HepG2 (cell line): Measurements from ENCODE around the gene RANBP17. TPM values are rescaled to one million over a fixed set of nuclear protein-coding genes. Genes with fewer than 3 reads are reported as not detected.
A peak's percentile ranks its signal among the peaks of the same experiment; 100 is the strongest.

ENCODE experiments used
- ATAC-seq: fragments of 200-7000 bp; cut with Tn5 transposase; 3 replicates; pipeline ENCODE4 v1.9.1; 2020; ENCODE audit warnings: mild to moderate bottlenecking, moderate library complexity
- BruUV-seq: library from RNA; stranded (reverse); fragments of 400-500 nt; replicated peaks from 2 replicates; lab custom pipeline; 2021; lab: Mats Ljungman, UMichigan
- CTCF ChIA-PET: fragments of 300-600 bp; formaldehyde crosslinking; extraction: SDS; loops from one replicate; lab custom pipeline; 2021; ENCODE audit warnings: low total read pairs, inconsistent platforms, low intra/inter-chr PET ratio; lab: Yijun Ruan, JAX
- POLR2A ChIA-PET: fragments of 350-600 bp; sonication (Branson Sonifier 250); formaldehyde crosslinking; loops from one replicate; lab custom pipeline; 2020; ENCODE audit warnings: antibody characterized with exemption, inconsistent platforms; lab: Yijun Ruan, JAX
- DNase-seq: peaks from one replicate; pipeline ENCODE4 v3.0.0-alpha.2; 2015; ENCODE audit warnings: low spot score
- FAIRE-seq: peaks from 3 replicates; lab custom pipeline; 2011; peaks lifted over from hg19 to GRCh38; lab: Jason Lieb, UNC
- H2AFZ ChIP-seq: one replicate; pipeline ENCODE4 v1.6.1; 2011; ENCODE audit warnings: low read length, inconsistent platforms
- H3K27ac ChIP-seq: fragments of 300-600 bp; 3 replicates; pipeline ENCODE4 v1.8.0; 2011; ENCODE audit warnings: mixed run types, mild to moderate bottlenecking, mixed read lengths, low read length, inconsistent platforms; ENCODE audit not compliant: insufficient read depth; ENCODE audit errors: extremely low read length
- H3K27me3 ChIP-seq, 2 experiments: fragments of 200-600 bp in 1 of 2; 2 replicates in 1 of 2; 3 replicates in 1 of 2; pipeline versions ENCODE4 v1.6.0 to v1.8.0; 2011; ENCODE audit warnings: low read length in 2 of 2, mild to moderate bottlenecking in 2 of 2, moderate library complexity in 2 of 2, inconsistent platforms in 1 of 2; ENCODE audit not compliant: insufficient read depth in 2 of 2, control insufficient read depth in 1 of 2
- H3K36me3 ChIP-seq, 2 experiments: fragments of 200-600 bp in 1 of 2; replicated peaks in 1 of 2; 2 replicates in 1 of 2; 3 replicates in 1 of 2; pipeline versions ENCODE4 v1.5.1 to v1.8.0; 2011; ENCODE audit warnings: low read length in 2 of 2, inconsistent platforms in 1 of 2; ENCODE audit not compliant: insufficient read depth in 2 of 2, control insufficient read depth in 1 of 2
- H3K4me1 ChIP-seq: 2 replicates; pipeline ENCODE4 v1.5.1; 2012; ENCODE audit warnings: low read length, inconsistent platforms; ENCODE audit not compliant: insufficient read depth
- H3K4me2 ChIP-seq: 2 replicates; pipeline ENCODE4 v1.6.0; 2011; ENCODE audit warnings: low read depth, low read length, inconsistent platforms
- H3K4me3 ChIP-seq, 3 experiments: fragments of 200-600 bp in 1 of 3; sonication (generic), shearing (Covaris generic) in 1 of 3; replicated peaks in 1 of 3; 2 replicates each; pipeline ENCODE4 v1.5.1; 2011 to 2016; ENCODE audit warnings: low read length in 3 of 3, inconsistent platforms in 2 of 3, low read depth in 2 of 3, mild to moderate bottlenecking in 2 of 3, control low read depth in 1 of 3, mixed read lengths in 1 of 3; ENCODE audit not compliant: insufficient read depth in 1 of 3
- H3K79me2 ChIP-seq: one replicate; pipeline ENCODE4 v1.6.1; 2011; ENCODE audit warnings: low read length, inconsistent platforms; ENCODE audit not compliant: insufficient read depth
- H3K9ac ChIP-seq: 2 replicates; pipeline ENCODE4 v1.6.0; 2011; ENCODE audit warnings: mild to moderate bottlenecking, low read depth, low read length, inconsistent platforms; ENCODE audit not compliant: insufficient read depth
- H3K9me3 ChIP-seq: 2 replicates; pipeline ENCODE4 v1.5.1; 2012; ENCODE audit warnings: mild to moderate bottlenecking, low read length
- H4K20me1 ChIP-seq: 2 replicates; pipeline ENCODE4 v1.6.0; 2011; ENCODE audit warnings: inconsistent platforms, mild to moderate bottlenecking, low read length, moderate library complexity; ENCODE audit not compliant: insufficient read depth
- CBX2 ChIP-seq, 2 experiments: fragments of 200-600 bp in 1 of 2; sonication (generic); formaldehyde crosslinking in 1 of 2; IDR thresholded peaks; 2 replicates each; pipeline versions ENCODE4 v1.7.0 to v1.8.1; 2018 to 2022; ENCODE audit warnings: low read depth in 2 of 2, low read length in 1 of 2, mild to moderate bottlenecking in 1 of 2, missing genetic modification reagents in 1 of 2
- KLF6 ChIP-seq: IDR thresholded peaks from 2 replicates; pipeline ENCODE4 v1.8.0; 2016; ENCODE audit warnings: missing biosample characterization, missing genetic modification reagents
- STAG1 ChIP-seq: sonication (generic); formaldehyde crosslinking; IDR thresholded peaks from 2 replicates; pipeline ENCODE4 v1.4.0; 2020; ENCODE audit warnings: missing genetic modification reagents
- ZNF615 ChIP-seq: sonication (generic); formaldehyde crosslinking; IDR thresholded peaks from 2 replicates; pipeline ENCODE4 v1.5.0; 2020; ENCODE audit warnings: mild to moderate bottlenecking, missing genetic modification reagents, borderline replicate concordance
- WGBS: methylation state at CpG from one replicate; pipeline ENCODE4 v1.1.6; 2017; ENCODE audit warnings: low lambda C conversion rate; 5-methylcytosine and 5-hydroxymethylcytosine counted together
- in situ Hi-C: cut with HindIII; loops from 2 replicates; pipeline ENCODE4 v1.10.0; 2017; ENCODE audit warnings: low pct_unique_long_range_greater_than_20kb; ENCODE audit not compliant: extremely low pct_ligation_motif_present
- intact Hi-C: fragments of 100-400 bp; cut with micrococcal nuclease; formaldehyde crosslinking; loops from one replicate; pipeline ENCODE4 v1.10.0; 2022; ENCODE audit not compliant: unreplicated experiment
- polyA plus RNA-seq, 8 experiments: library from polyadenylated mRNA; depleted of rRNA in 3 of 8; stranded (reverse) in 7 of 8; unstranded in 1 of 8; fragments of >200 nt; fragmentation: Illumina TruSeq in 4 of 8; extraction: Trizol in 4 of 8; gene quantifications; 2 replicates each; pipeline versions ENCODE4 v1.2.1 to v1.2.3, GENCODE V29; 2011 to 2016; ENCODE audit warnings: low read depth in 4 of 8, missing spikeins in 1 of 8, mixed read lengths in 1 of 8; ENCODE audit not compliant: insufficient read depth in 1 of 8
- total RNA-seq, 5 experiments: library from RNA; depleted of rRNA; stranded (reverse); fragments of >200 nt; fragmentation: Illumina TruSeq; extraction: Trizol; gene quantifications; 2 replicates each; pipeline ENCODE4 v1.2.3, GENCODE V29; 2016; ENCODE audit warnings: low read depth in 1 of 5
- TF ChIP-seq, protein P1 (sequence below): sonication (generic); formaldehyde crosslinking; IDR thresholded peaks from 2 replicates; pipeline ENCODE4 v1.5.0; 2020; ENCODE audit warnings: mild to moderate bottlenecking, missing genetic modification reagents, moderate library complexity

RANBP17 gene
- total and polyA plus RNA-seq, 2 of the 13 experiments (the other 11 are each of a cell fraction or from before 2014, with no cell fraction given) = not detected

GRCh38 chr5:171271798-171272197 is 410.0 kb downstream of the RANBP17 start:
- Histone ChIP-seq H3K79me2 (no peaks in the 10 kb centered on the region), H3K27me3 (no peaks in the 10 kb centered on the region), H3K9me3 (no peaks in the 10 kb centered on the region), H4K20me1 (no peaks in the 10 kb centered on the region), H2AFZ (no peak overlapping the region), H3K4me3 (no peak overlapping the region), H3K4me2 (no peak overlapping the region), H3K27ac (no peak overlapping the region), H3K9ac (no peak overlapping the region), H3K36me3 (no peaks in the 10 kb centered on the region), H3K4me1 (no peaks in the 10 kb centered on the region)
- ATAC-seq (no peak), FAIRE-seq (no peak), DNase-seq (no peak)
- ChIA-PET CTCF (no interaction called here), POLR2A (no interaction called here)
- BruUV-seq = no TSS peak
- TF ChIP-seq ZNF615 (no peak), CBX2 (IDR thresholded peaks at IDR 0.05; ENCODE audit: low read depth, low read length) (no peak), CBX2 (CRISPR knock-in tag; IDR thresholded peaks at IDR 0.05; ENCODE audit: low read depth) (no peak)
- WGBS = 66% methylated on average over 3 of the region's 3 CpGs
- intact Hi-C loops (no loop called here), in situ Hi-C loops (no loop called here)

- Histone ChIP-seq H3K9ac (no peak overlapping the region), H3K4me3 (no peak overlapping the region), H3K27ac (no peak overlapping the region), H3K4me2 (no peak overlapping the region), H2AFZ (no peak overlapping the region), H3K79me2 (no peaks in the 10 kb centered on the region), H3K27me3 (no peaks in the 10 kb centered on the region), H4K20me1 (no peaks in the 10 kb centered on the region), H3K36me3 (no peaks in the 10 kb centered on the region), H3K9me3 (no peaks in the 10 kb centered on the region), H3K4me1 (no peaks in the 10 kb centered on the region)
- ATAC-seq (peak; percentile 80), DNase-seq (peak; percentile 25), FAIRE-seq (no peak)
- in situ Hi-C loops (no loop called here), intact Hi-C loops (loop anchor here (1.0 kb wide), 1 partner anchor 69 kb away; no protein-coding TSS in a partner anchor)
- WGBS = 0% methylated on average over 2 of the region's 2 CpGs
- TF ChIP-seq, protein P1, sequence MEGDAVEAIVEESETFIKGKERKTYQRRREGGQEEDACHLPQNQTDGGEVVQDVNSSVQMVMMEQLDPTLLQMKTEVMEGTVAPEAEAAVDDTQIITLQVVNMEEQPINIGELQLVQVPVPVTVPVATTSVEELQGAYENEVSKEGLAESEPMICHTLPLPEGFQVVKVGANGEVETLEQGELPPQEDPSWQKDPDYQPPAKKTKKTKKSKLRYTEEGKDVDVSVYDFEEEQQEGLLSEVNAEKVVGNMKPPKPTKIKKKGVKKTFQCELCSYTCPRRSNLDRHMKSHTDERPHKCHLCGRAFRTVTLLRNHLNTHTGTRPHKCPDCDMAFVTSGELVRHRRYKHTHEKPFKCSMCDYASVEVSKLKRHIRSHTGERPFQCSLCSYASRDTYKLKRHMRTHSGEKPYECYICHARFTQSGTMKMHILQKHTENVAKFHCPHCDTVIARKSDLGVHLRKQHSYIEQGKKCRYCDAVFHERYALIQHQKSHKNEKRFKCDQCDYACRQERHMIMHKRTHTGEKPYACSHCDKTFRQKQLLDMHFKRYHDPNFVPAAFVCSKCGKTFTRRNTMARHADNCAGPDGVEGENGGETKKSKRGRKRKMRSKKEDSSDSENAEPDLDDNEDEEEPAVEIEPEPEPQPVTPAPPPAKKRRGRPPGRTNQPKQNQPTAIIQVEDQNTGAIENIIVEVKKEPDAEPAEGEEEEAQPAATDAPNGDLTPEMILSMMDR (CRISPR knock-in tag) = peak; percentile 56
- TF ChIP-seq KLF6 (CRISPR knock-in tag) (no peak), STAG1 (peak; percentile 59)
- ChIA-PET CTCF (no interaction called here), POLR2A (no interaction called here)
- BruUV-seq = no TSS peak
These were observed 411.5 kb downstream of the RANBP17 start for GRCh38 chr5:171272996-171273970.
